Jurkat, Clone E6-1 (cell line): ENCODE measurements around the gene ALG14.

Experiments
- DNase-seq: peaks from one replicate; pipeline ENCODE4 v3.0.0-alpha.2; 2011; ENCODE audit warnings: low read depth, low spot score
- H3K4me3 ChIP-seq: 2 replicates; pipeline ENCODE4 v1.5.1; 2011; ENCODE audit warnings: mild to moderate bottlenecking, low read length, control low read depth, moderate library complexity

ALG14 gene

DNA sequence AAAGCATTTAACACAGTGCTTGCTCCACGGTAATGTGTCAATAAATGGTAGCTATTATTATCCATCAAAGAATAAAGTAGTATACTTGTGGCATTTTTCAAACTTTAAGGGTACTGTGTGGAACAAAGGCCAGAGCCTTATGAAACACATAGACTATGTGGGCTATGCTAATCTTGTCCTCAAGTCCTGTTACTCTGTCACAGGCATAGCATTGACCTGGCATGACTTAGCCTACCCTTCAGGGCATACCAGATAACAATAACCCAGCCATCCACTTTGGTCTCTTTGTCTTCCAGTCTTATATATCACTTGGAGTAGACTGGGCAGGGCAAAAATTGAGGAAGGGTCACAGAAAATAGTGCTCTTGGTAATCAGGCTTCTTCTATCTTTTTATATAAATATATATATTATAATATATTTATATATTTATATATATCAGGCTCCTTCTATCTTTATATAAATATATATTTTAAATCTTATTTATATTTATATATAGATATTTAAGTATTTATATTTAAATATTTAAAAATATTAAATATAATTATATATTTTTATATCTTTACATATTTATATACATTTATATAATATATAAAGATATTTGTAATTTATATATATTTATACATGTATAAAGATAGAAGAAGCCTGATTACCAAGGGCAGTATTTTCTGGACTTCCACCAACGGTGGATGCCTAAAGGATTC is 79.7 kb downstream of the ALG14 start:
- DNase-seq = no peak
- no peak overlapping the region for H3K4me3 ChIP-seq

DNA sequence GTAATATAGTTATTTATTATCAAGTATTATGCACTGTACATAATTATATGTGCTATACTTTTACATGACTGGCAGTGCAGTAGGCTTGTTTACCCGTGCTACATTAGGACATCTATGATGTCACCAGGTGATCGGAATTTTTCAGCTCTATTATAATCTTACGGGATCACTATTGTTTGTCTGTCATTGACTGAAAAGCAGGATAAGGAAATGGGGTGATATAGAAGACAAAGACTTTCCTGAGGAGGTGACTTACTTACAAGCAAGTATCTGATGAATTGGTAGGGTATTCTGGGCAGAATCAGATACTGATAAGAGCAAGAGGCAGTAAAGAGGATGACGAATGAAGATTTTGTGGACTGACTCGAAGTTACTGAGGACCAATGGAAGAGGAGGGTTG is 80.6 kb downstream of the ALG14 start:
- H3K4me3 ChIP-seq = no peak overlapping the region
- DNase-seq = no peak

DNA sequence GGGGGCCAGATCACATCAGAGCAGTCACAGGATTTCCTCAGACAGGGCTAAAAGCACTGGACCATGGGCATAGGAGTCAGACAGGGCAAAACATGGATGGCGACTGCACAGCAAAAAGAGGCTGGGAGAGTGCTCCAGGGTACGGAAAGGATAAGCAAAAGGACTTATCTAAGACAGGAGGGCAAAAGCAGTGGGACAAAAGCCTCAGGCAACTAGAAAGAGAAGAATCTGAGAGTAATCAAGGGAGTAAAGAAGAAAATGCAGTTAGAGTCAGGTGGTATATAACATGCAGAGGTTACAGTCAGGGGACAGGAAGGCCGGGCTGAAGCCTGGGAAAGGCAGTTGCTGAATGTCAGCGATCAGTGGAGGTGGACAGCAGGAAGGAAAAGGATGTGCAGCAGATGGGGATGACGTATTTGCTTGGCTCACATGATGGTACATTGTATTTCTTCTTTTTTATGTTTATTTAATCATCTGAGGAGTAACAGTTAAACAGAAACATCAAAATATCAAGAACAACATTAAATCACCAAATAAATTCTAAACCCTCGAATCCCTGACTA is 82.8 kb downstream of the ALG14 start:
- no peak for DNase-seq
- H3K4me3 ChIP-seq = no peak overlapping the region

DNA sequence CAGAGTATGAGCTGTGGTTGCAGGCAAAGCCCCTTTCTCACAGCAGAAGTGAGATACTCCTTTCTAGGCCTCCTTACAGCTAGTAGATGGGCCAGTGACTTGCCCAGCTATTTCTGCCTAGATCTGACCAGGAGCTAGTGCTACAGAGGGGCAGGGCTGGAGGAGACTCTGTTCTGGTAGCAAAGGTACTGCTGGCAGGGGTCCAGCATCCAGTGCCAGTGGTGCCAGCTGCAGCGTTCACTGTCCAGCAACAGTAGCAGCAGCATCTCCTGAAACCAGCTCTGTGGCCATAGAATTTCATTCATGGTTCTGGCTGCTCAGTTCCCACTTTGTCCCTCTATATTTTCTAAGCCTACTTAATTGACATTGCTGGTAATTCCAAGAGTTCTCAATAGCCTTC is 83.4 kb downstream of the ALG14 start:
- no peak for DNase-seq
- H3K4me3 ChIP-seq = no peak overlapping the region

DNA sequence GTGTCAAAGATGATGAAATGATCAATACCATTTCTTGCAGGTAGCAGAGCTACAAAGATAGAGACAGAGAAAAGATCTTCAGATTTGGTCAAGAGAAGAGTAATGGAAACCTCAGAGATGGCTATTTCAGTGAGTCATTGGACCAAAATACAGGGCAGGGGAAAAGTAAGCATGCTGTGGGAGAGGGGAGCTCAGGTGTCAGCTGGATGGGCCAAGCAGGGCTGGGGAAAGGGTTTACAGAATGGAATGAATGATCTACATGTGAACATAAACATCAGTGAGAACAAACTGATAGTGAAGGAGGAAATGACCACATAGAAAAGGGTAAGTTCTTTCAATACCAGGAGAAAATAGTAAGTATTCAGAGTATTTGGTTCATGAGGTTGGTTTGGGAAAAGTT is 84.4 kb downstream of the ALG14 start:
- no peak for DNase-seq
- no peak overlapping the region for H3K4me3 ChIP-seq

DNA sequence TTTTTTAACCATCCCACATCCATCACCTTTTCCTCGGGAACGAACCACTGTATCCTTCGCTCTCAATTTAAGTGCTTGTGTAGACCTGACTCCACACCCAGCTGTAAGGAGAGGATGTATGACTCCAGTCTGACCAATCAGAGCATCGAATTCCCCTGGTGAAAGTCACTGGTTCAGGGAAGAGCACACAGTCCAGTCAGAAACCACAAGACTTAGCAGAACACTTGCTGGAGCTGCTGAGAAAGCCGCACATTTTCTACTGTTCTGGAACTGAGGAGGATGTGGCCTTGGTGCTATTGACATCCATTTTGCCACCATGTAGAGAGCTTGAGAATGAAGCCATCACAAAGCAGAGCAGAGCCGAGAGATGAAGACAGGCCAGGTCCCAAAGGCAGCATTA is 86.0 kb downstream of the ALG14 start:
- no peak for DNase-seq
- no peak overlapping the region for H3K4me3 ChIP-seq

DNA sequence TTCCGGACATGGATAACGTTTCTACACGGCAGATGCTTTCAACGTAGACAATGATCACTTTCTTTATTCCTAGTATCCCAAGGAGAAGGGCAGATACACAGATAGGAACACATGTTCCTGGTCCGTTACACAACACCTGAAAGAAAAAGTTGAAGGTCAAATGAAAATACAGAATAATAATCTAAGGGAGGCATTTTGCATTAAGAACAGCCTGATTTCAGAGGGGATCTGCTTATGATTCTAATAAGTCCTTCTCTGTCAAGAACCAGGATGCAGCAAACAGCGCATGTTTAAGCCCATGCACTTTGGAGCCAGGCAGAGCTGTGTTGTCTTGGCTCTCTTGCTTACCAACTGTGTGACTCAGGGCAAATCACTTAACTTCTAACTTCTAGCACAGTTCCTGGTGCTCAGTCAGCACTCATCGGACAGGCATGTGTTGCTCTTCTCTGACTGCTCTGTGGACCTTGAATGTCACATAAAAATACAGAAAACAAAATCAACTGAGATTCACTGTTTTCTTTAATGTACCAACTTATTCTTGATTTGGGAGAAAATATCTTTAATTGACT is 89.5 kb downstream of the ALG14 start:
- H3K4me3 ChIP-seq = no peak overlapping the region
- DNase-seq = no peak

DNA sequence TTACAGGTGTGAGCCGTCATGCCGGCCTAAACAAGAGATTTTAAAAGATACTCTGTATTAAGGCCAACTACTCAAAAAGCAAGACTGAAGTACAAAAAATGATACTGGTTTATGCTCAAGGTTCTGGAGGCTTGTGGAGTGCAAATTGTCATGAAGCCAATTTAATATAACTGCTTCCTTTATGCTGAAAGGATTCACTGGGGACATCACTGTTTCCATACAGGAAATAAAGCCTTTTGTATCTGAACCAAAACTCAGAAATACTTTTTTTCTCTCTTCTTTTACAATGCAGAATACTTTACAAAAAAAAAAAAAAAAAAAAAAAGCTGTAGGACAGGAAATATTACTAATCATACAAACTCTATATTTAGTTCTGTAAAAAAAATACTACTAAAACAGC is 90.4 kb downstream of the ALG14 start:
- DNase-seq = no peak
- H3K4me3 ChIP-seq = no peak overlapping the region

DNA sequence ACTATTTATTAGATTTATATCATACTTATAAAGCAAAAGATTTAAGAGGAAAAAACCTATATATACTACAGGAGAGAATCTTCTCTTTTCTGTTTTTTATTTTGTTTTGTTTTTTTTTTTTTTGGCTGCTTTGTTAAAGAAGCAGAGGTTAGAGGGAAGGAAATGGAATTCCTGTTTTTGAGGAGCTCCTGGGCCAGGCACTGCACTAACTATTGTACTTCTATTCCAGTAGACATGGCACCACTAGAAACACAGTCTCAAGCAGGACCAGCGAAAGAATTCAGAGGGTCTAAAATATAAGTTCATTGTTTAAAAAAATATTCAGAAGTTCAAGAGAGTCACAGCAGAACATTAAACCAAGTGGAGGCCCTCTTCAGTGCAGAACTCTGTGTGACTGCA is 91.2 kb downstream of the ALG14 start:
- H3K4me3 ChIP-seq = no peak overlapping the region
- no peak for DNase-seq

DNA sequence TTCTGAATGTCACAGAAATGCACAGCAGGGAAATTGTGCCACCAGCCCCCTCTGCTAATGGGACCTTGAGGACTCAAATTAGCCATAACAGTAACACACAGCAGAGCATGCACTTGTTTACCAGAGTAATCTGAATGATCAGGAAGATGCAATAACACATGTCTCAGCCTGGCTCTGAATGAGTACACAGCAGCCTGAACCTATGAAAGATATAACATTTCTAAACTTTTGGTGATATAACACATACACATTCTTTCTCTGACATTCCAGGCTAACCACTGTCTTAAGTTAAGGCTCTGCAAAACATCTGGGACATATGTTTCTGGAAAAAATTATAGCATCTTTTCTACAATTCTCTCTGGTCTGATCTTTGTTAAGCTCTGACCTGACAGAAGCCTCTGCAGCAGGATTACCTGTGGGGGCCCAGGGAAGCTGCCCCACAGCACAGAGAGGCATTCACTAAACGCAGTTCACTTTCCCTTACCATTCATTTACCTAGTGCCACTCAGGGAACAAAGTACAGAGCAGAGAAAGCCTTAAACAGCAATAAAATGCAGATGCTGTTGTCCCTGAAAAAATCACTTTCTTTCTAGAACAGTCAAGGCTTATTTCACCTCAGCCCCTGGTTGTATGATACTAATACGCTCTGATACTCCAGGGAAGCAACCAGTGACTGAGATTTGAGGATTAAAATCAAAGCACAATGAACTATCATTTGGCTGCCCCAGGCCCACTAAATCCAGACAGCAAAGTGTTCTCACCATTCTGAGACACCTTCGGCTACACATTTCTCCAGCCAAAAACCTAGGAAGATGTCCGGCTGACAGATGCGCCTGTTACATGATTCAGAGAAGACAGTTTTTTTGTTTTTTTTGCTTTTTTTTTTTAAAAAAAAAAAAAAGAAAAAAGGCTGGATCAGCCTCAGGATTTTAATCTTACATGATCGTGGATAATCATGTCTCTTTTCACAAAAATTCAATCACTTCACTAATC is 91.9 kb downstream of the ALG14 start:
- DNase-seq = no peak
- no peak overlapping the region for H3K4me3 ChIP-seq

DNA sequence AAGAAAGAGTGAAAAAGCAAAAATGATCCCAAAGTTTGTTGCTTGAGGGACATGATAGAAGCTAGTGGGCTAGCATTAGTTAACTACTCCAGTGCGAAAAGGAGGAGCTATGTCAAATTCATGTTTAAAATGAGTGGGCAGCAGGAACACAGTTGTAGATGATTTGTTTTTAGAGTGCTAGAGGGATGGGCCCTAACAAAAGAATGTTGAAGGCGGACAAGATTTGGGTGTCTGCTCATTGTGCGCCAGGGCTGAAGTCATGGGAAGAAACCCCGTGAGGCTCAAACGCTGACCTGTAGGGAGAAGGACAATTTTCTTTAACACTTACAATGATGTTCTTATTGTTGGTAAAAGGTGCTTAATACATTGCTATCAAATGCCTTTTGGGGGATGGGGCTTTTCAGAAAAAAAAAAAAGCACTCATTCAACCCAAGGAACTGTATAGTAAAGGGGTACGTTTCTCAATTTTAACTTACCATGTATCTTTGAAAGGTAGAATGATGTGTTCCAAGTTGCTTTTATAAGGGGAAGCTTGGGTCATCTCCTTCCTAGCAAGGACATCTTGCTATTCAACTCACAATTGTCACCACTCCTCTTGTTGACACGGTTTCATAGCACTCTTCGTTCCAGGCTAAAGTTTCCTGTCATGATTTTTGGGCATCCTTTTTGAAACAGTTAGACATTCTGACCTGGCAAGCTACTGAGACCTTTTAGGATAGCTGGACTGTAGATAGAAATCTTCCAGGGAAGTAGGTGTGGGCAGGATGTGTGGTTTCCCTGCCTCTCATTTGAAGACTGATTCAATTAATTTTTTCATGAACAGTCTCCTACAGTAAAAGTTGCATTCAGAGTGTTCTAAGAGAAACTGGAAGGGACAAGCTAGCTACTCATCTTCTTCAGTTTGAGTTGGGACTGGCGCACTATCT is 92.8 kb downstream of the ALG14 start:
- DNase-seq = no peak
- no peak overlapping the region for H3K4me3 ChIP-seq

DNA sequence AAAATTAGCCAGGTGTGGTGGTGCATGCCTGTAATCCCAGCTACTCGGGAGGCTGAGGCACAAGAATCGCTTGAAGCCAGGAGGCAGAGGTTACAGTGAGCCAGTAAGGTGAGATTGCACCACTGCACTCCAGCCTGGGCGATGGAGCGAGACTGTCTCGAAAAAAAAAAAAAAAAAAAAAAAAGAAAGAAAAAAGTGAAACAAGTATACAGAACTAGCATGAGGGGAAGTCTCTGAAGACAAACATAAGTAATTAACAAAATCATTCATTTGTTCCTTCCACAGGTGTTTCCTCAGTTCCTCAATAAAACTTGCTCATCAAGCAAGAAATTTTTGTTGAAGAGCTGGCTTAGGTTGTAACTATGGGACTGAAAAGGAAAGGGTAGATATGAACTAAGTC is 93.6 kb downstream of the ALG14 start:
- H3K4me3 ChIP-seq = no peak overlapping the region
- no peak for DNase-seq

DNA sequence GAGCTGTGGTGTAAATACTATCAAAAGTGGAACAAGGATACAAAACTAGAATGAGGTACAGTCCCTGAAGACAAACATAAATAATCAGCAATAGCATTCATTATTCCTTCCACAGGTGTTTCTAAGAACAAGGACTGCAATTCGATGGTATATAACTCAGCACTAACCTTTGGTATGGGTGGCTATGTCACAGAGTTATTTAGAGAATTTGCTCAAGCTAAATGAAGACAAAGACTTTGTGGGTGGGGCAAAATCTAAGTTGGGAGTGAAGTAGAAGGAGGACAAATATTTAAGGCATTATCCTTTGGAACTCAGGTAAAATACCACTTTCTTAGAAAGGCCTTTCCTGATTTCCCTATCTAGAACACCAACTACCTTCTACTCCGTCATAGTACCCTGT is 94.3 kb downstream of the ALG14 start:
- DNase-seq = no peak
- H3K4me3 ChIP-seq = no peak overlapping the region

DNA sequence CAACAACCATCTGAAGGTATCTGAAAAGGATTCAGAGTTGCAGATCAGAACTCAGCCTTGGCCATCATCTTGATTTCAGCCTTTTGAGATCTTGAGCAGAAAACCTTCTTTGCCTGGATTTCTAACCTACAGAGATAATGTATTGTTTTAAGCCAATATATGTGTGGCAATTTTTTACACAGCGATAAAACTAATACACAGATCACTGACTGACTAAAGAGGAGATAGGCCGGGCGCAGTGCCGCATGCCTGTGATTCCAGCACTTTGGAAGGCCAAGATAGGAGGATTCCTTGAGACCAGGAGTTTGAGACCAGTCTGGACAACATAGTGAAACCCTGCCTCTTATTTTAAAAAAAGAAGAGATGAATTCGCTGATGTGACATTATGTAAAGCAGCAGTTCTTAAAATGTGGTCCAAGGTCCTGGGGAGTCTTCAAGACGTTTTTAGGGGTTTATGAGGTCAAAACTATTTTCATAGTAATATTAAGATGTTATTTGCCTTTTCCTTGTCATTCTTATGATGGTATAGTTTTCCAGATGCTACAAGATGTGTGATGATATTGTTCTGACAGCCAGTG is 95.7 kb downstream of the ALG14 start:
- DNase-seq = no peak
- H3K4me3 ChIP-seq = no peak overlapping the region

DNA sequence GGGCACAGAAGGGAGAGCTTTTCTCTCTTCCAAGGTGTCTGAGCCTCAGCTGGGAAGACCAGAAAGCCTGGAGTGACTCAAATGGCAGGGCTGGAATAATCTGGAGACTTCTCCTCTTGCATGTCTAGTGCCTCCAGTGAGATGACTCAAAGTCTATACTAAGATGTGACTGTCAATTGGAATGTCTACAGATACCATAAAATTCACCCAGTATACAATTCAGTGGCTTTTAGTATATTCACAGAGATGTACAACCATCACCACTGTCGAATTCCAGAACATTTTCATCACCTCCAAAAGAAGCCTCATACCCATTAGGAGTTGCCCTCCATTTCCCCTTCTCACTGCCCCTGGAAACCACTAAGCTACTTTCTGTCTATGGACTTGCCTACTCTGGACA is 97.9 kb downstream of the ALG14 start:
- H3K4me3 ChIP-seq = no peak overlapping the region
- no peak for DNase-seq

DNA sequence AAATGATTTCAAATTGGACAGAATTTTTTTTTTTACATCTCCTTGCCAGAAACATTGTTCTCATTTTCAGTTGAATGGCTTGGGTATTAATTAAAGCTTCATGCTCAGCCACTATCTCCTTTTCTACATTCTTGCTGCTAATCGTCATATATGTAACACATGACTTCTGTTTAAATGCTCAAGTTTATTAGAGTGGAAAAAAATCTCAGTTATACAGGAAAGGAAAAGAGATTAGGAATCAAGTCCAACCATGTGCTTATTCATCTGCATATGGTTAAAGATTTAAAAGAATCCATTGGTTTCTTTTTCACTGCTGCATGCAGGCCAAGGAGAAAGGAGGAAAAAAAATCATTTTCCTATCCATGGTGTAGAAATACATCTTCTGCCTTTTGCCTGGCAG is 98.5 kb downstream of the ALG14 start:
- DNase-seq = no peak

DNA sequence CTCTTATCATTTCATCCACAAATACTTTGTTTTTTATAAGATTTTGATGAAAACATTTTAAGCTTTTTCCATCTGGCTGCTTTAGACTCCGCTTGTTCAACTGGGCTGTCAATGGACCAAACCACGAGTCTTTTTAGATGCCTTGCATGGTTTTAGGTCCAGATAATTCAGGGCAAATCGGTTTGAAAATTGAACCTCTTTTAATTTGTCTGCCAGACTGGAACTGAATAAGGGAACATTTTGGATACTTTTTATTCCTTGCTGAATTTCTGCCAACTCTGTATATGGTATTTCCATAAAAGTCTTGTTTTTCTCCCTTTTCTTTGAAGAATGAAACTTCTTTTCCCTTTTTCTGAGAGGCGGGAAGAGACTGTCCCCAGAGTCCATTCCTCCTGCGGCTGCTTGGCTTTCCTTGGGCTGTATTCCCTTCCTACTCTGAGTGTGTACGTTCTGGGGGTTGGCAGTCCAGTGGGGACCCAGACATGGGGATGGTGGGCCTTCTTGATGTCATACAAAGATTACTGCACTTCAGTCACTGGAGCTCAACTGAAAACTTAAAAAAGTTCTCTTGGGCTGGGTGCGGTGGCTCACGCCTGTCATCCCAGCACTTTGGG is 99.3 kb downstream of the ALG14 start:
- H3K4me3 ChIP-seq = no peak overlapping the region
- DNase-seq = no peak

More for the DNA sequence above, 98.5 kb downstream of the ALG14 start:
- H3K4me3 ChIP-seq = no peak overlapping the region

DNA sequence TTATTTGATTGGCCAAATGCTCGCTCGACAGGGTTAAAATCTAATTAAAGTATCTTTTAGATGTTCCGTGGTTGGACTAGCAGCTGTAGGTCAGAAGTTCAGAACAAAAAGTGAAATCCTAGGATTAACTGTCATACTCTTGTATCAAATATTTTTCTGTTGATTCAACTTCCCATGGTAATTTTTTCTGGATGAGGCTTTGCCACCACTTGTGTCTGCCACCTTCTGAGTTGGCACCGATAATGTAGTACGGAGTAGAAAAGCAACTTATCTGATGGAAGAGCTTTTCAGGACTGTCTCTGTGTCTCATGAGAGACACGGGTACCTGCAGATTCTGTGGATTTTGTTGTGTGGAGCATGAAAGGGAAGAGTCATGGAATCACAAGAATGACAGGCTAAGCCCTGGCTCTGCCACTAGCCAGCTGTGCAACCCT is 101.2 kb downstream of the ALG14 start:
- H3K4me3 ChIP-seq = no peak overlapping the region
- DNase-seq = no peak
